Glutamatergic neuron (in vitro differentiated cells): Measurements from ENCODE around the gene FGF14. TPM values are rescaled to one million over a fixed set of nuclear protein-coding genes. Genes with fewer than 3 reads are reported as not detected.

Source experiments
- DNase-seq: peaks from one replicate; pipeline ENCODE4 v3.0.0; 2022
- H3K27ac Mint-ChIP-seq: one replicate; pipeline ENCODE4 v1.8.0; 2020; ENCODE audit warnings: mild to moderate bottlenecking, mixed read lengths, inconsistent platforms; ENCODE audit not compliant: unreplicated experiment
- H3K27me3 Mint-ChIP-seq: one replicate; pipeline ENCODE4 v1.8.0; 2020; ENCODE audit warnings: mild to moderate bottlenecking, moderate library complexity, mixed read lengths, inconsistent platforms; ENCODE audit not compliant: unreplicated experiment
- H3K36me3 Mint-ChIP-seq: one replicate; pipeline ENCODE4 v1.8.0; 2020; ENCODE audit warnings: mild to moderate bottlenecking, mixed read lengths, inconsistent platforms; ENCODE audit not compliant: unreplicated experiment
- H3K4me1 Mint-ChIP-seq: one replicate; pipeline ENCODE4 v1.8.0; 2020; ENCODE audit warnings: mild to moderate bottlenecking, low read depth, mixed read lengths, inconsistent platforms; ENCODE audit not compliant: unreplicated experiment
- H3K4me3 Mint-ChIP-seq: one replicate; pipeline ENCODE4 v1.8.0; 2020; ENCODE audit warnings: mild to moderate bottlenecking, mixed read lengths, inconsistent platforms; ENCODE audit not compliant: unreplicated experiment
- H3K9me3 Mint-ChIP-seq: one replicate; pipeline ENCODE4 v1.8.0; 2020; ENCODE audit warnings: mild to moderate bottlenecking, moderate library complexity, mixed read lengths, inconsistent platforms; ENCODE audit not compliant: unreplicated experiment
- CTCF ChIP-seq: fragments of 200-600 bp; sonication (generic); IDR thresholded peaks from one replicate; pipeline ENCODE4 v1.5.0; 2021; ENCODE audit not compliant: partially characterized antibody, unreplicated experiment
- total RNA-seq: library from RNA; stranded (reverse); fragmentation: NEBNext Ultra II Directional; extraction: Animal tissue kit (Norgen Biotek cat#: 25700); gene quantifications from one replicate; pipeline ENCODE4 v1.2.1, GENCODE V29; 2021; ENCODE audit not compliant: unreplicated experiment

FGF14 gene
- total RNA-seq, 1 donor from 2014 or later, result 17.8 TPM

GRCh38 chr13:101746513-101746912, 655.3 kb downstream of the FGF14 start:
- H3K9me3 Mint-ChIP-seq, result no peaks in the 10 kb centered on the region
- no peak for TF ChIP-seq CTCF
- H3K4me3 Mint-ChIP-seq, result no peak overlapping the region

GRCh38 chr13:101739382-101740178, 662.3 kb downstream of the FGF14 start:
- no peaks in the 10 kb centered on the region for H3K27me3 Mint-ChIP-seq
- DNase-seq, result no peak
- no peak overlapping the region for H3K4me3 Mint-ChIP-seq
- peaks cover 9% of the 10 kb centered on the region for H3K4me1 Mint-ChIP-seq
- TF ChIP-seq CTCF, result no peak
- no peak overlapping the region for H3K27ac Mint-ChIP-seq
- H3K9me3 Mint-ChIP-seq, result peaks cover 2% of the 10 kb centered on the region
- H3K36me3 Mint-ChIP-seq, result no peaks in the 10 kb centered on the region

More at GRCh38 chr13:101746513-101746912, 655.3 kb downstream of the FGF14 start:
- Mint-ChIP-seq H3K27me3 (peaks cover 2% of the 10 kb centered on the region), H3K4me1 (peaks cover 18% of the 10 kb centered on the region), H3K27ac (no peak overlapping the region), H3K36me3 (no peaks in the 10 kb centered on the region)
- DNase-seq, result no peak

DNA sequence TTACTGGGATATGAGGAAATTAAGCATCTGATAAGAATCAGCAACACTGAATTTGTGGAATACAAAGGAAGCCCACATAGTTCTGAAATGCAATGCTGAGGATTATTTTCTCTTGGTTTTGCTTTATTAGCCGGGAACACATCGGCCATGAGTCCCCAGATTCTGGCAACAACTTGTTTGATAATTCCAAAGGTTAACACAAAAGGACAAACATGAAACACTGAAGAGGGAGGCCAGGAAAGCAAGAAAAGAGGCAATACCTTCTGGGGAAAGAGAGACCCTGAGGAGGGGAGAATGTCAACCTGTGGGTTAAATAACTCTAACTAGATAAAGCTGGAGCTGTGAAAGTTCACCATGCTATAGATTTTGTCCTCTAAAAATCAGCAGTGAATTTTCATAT, 663.5 kb downstream of the FGF14 start:
- peaks cover 9% of the 10 kb centered on the region for H3K4me1 Mint-ChIP-seq
- no peak overlapping the region for H3K27ac Mint-ChIP-seq
- H3K36me3 Mint-ChIP-seq, result no peaks in the 10 kb centered on the region
- H3K4me3 Mint-ChIP-seq, result no peak overlapping the region
- peaks cover 2% of the 10 kb centered on the region for H3K9me3 Mint-ChIP-seq
- no peaks in the 10 kb centered on the region for H3K27me3 Mint-ChIP-seq
- no peak for DNase-seq
- TF ChIP-seq CTCF, result no peak

GRCh38 chr13:101736566-101736965, 665.3 kb downstream of the FGF14 start:
- H3K36me3 Mint-ChIP-seq, result no peaks in the 10 kb centered on the region
- H3K9me3 Mint-ChIP-seq, result peaks cover 2% of the 10 kb centered on the region
- H3K4me3 Mint-ChIP-seq, result no peak overlapping the region

More at GRCh38 chr13:101736566-101736965, 665.3 kb downstream of the FGF14 start:
- Mint-ChIP-seq H3K27me3 (no peaks in the 10 kb centered on the region), H3K4me1 (peaks cover 2% of the 10 kb centered on the region), H3K27ac (no peak overlapping the region)
- DNase-seq, result no peak
- no peak for TF ChIP-seq CTCF
